GM12878 (cell line): Measurements from ENCODE around the gene FTCDNL1. TPM values are rescaled to one million over a fixed set of nuclear protein-coding genes. Genes with fewer than 3 reads are reported as not detected.

Experiments
- ATAC-seq: fragments of 200-7000 bp; cut with Tn5 transposase; 3 replicates; pipeline ENCODE4 v1.9.1; 2020; ENCODE audit warnings: mild to moderate bottlenecking, moderate library complexity
- BruUV-seq: library from RNA; stranded (reverse); fragments of 400-500 nt; replicated peaks from 2 replicates; lab custom pipeline; 2021; lab: Mats Ljungman, UMichigan
- CTCF ChIA-PET: fragments of 300-600 bp; sonication (Branson Sonifier 250); formaldehyde crosslinking; extraction: SDS; loops from one replicate; lab custom pipeline; 2021; ENCODE audit warnings: inconsistent platforms; lab: Yijun Ruan, JAX
- POLR2A ChIA-PET: fragments of 350-600 bp; formaldehyde crosslinking; extraction: SDS; loops from one replicate; lab custom pipeline; 2021; ENCODE audit warnings: inconsistent platforms; lab: Charles Lee
- RAD21 ChIA-PET: fragments of 300-600 bp; sonication (Branson Sonifier 250); formaldehyde crosslinking; loops from one replicate; lab custom pipeline; 2023; ENCODE audit warnings: antibody characterized with exemption; ENCODE audit not compliant: unreplicated experiment; lab: Charles Lee
- SMC1A ChIA-PET: fragments of 300-600 bp; sonication (Branson Sonifier 250); formaldehyde crosslinking; loops from one replicate; lab custom pipeline; 2023; ENCODE audit not compliant: unreplicated experiment, uncharacterized antibody; lab: Charles Lee
- DNase-seq: peaks from one replicate; pipeline ENCODE4 v3.0.0-alpha.2; 2011; ENCODE audit warnings: low read depth, low spot score
- FAIRE-seq: peaks from 3 replicates; lab custom pipeline; 2011; peaks lifted over from hg19 to GRCh38; lab: Jason Lieb, UNC
- H2AFZ ChIP-seq: 2 replicates; pipeline ENCODE4 v1.6.0; 2011; ENCODE audit warnings: low read depth, low read length, control low read depth; ENCODE audit not compliant: control insufficient read depth
- H3K27ac ChIP-seq: 2 replicates; pipeline ENCODE4 v1.5.1; 2011; ENCODE audit warnings: control low read depth; ENCODE audit not compliant: control insufficient read depth, insufficient read depth
- H3K27me3 ChIP-seq, 2 experiments: replicated peaks in 1 of 2; 2 replicates each; pipeline versions ENCODE4 v1.6.0 to v1.6.1; 2011; ENCODE audit warnings: low read length in 1 of 2; ENCODE audit not compliant: control insufficient read depth in 2 of 2, insufficient read depth in 2 of 2
- H3K36me3 ChIP-seq, 2 experiments: 2 replicates each; pipeline ENCODE4 v1.5.1; 2011; ENCODE audit warnings: low read length in 1 of 2; ENCODE audit not compliant: control insufficient read depth in 2 of 2, insufficient read depth in 2 of 2
- H3K4me1 ChIP-seq: 2 replicates; pipeline ENCODE4 v1.6.1; 2011; ENCODE audit warnings: mild to moderate bottlenecking, low read length, moderate library complexity, mixed read lengths; ENCODE audit not compliant: control insufficient read depth, insufficient read depth
- H3K4me2 ChIP-seq: 2 replicates; pipeline ENCODE4 v1.6.0; 2011; ENCODE audit warnings: control low read depth; ENCODE audit not compliant: control insufficient read depth, insufficient read depth
- H3K4me3 ChIP-seq: fragments of 200-600 bp; sonication (generic); 2 replicates; pipeline ENCODE4 v1.5.1; 2016
- H3K79me2 ChIP-seq: 2 replicates; pipeline ENCODE4 v1.6.0; 2011; ENCODE audit warnings: low read length; ENCODE audit not compliant: control insufficient read depth, insufficient read depth
- H3K9ac ChIP-seq: 2 replicates; pipeline ENCODE4 v1.8.0; 2011; ENCODE audit warnings: low read length, control low read depth, mixed read lengths; ENCODE audit not compliant: control insufficient read depth, insufficient read depth
- H3K9me3 ChIP-seq: replicated peaks from 3 replicates; pipeline ENCODE4 v1.5.1; 2011; ENCODE audit warnings: mild to moderate bottlenecking, low read length; ENCODE audit not compliant: control insufficient read depth, insufficient read depth
- H4K20me1 ChIP-seq: 2 replicates; pipeline ENCODE4 v1.6.0; 2011; ENCODE audit not compliant: control insufficient read depth, insufficient read depth
- BACH1 ChIP-seq: fragments of 450-650 bp; IDR thresholded peaks from 2 replicates; pipeline ENCODE4 v1.6.1; 2017; ENCODE audit warnings: mild to moderate bottlenecking, borderline replicate concordance
- MTA2 ChIP-seq: fragments of 450-650 bp; IDR thresholded peaks from 2 replicates; pipeline ENCODE4 v1.6.1; 2016; ENCODE audit warnings: low read depth, mild to moderate bottlenecking, moderate library complexity
- MYC ChIP-seq: IDR thresholded peaks from 2 replicates; pipeline ENCODE4 v1.6.1; 2011; ENCODE audit warnings: mild to moderate bottlenecking, low read length, moderate library complexity, inconsistent platforms; ENCODE audit not compliant: insufficient read depth, insufficient replicate concordance, insufficient read length, severe bottlenecking
- PML ChIP-seq: IDR thresholded peaks from 2 replicates; pipeline ENCODE4 v1.6.1; 2012; ENCODE audit warnings: low read length, inconsistent platforms
- SMAD5 ChIP-seq: IDR thresholded peaks from 2 replicates; pipeline ENCODE4 v1.6.1; 2016; ENCODE audit warnings: antibody characterized with exemption, low read depth
- SUZ12 ChIP-seq: fragments of 200-600 bp; sonication (generic); IDR thresholded peaks from one replicate; pipeline ENCODE4 v1.6.1; 2018; ENCODE audit warnings: antibody characterized with exemption, mild to moderate bottlenecking; ENCODE audit not compliant: unreplicated experiment
- ZBED1 ChIP-seq: IDR thresholded peaks from 2 replicates; pipeline ENCODE4 v1.6.1; 2016; ENCODE audit warnings: borderline replicate concordance
- ZBTB11 ChIP-seq: fragments of 450-650 bp; formaldehyde crosslinking; IDR thresholded peaks from 2 replicates; pipeline ENCODE4 v1.5.0; 2022; ENCODE audit warnings: mild to moderate bottlenecking, missing genetic modification characterization
- ZBTB33 ChIP-seq: fragments of 450-650 bp; IDR thresholded peaks from 2 replicates; pipeline ENCODE4 v1.6.1; 2017; ENCODE audit warnings: mild to moderate bottlenecking
- WGBS: methylation state at CpG from one replicate; pipeline ENCODE4 v1.1.6; 2016; ENCODE audit warnings: low lambda C conversion rate; ENCODE audit not compliant: insufficient replicate concordance, insufficient coverage; ENCODE audit errors: missing lambda C conversion rate; 5-methylcytosine and 5-hydroxymethylcytosine counted together
- in situ Hi-C: fragments of 300-500 bp; cut with MboI; formaldehyde crosslinking; loops from 9 replicates; pipeline ENCODE4 v1.14.3; 2018; ENCODE audit warnings: mixed read lengths
- intact Hi-C: fragments of 100-400 bp; cut with micrococcal nuclease; formaldehyde crosslinking; loops from one replicate; pipeline ENCODE4 v1.14.2; 2022; ENCODE audit not compliant: unreplicated experiment
- polyA plus RNA-seq, 11 experiments: library from polyadenylated mRNA; depleted of rRNA in 4 of 11; unstranded in 6 of 11; stranded (reverse) in 5 of 11; fragments of >200 nt; fragmentation: Nextera tagmentation in 4 of 11; fragmentation: Illumina TruSeq in 1 of 11; extraction: Ambion mirVana in 4 of 11; extraction: Trizol in 1 of 11; gene quantifications; 1 replicate in 1 of 11; 2 replicates in 10 of 11; pipeline versions ENCODE4 v1.2.1 to v1.2.3, GENCODE V29; 2011 to 2016; ENCODE audit warnings: inconsistent platforms in 2 of 11, missing spikeins in 2 of 11, low read depth in 1 of 11
- total RNA-seq, 4 experiments: library from RNA; depleted of rRNA in 3 of 4; stranded (reverse); fragments of >200 nt in 3 of 4; fragmentation: Illumina TruSeq in 1 of 4; extraction: Trizol in 1 of 4; gene quantifications; 2 replicates each; pipeline versions ENCODE4 v1.2.1 to v1.2.3, GENCODE V29; 2013 to 2021

FTCDNL1 gene
- total and polyA plus RNA-seq, 10 of the 15 experiments (the other 5 are each of a cell fraction or from before 2014, with no cell fraction given), result 0.15 to 3.9 (median 2.0) TPM

GRCh38 chr2:199812493-199812892 lies 38.5 kb downstream of the FTCDNL1 start (continued):
- TF ChIP-seq ZBTB11 (CRISPR knock-in tag), result no peak

DNA sequence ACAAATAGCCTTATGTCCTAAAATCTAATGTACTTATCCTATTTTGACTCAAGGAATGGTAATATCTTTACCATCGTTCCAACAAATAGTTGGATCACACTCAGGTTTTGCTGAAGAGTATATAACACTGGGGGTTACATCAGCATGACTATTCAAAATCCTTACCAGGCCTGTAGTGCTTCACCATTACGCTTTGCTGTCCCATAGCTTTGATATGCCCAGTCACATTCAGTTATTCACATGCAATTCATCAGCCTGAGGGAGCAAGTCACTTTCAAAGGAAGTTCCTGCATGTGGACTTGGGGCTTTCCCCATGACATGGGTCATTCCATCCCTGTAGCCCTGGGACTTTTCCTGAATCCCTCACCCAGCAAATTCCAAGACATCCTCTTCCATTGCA lies 39.6 kb downstream of the FTCDNL1 start:
- WGBS, result 55% methylated on average over 2 of the region's 2 CpGs
- no peak overlapping the region for H3K9ac ChIP-seq
- DNase-seq (no peak), FAIRE-seq (no peak), ATAC-seq (no peak)
- no peaks in the 10 kb centered on the region for H3K9me3 ChIP-seq
- H3K36me3 ChIP-seq, result no peaks in the 10 kb centered on the region
- H4K20me1 ChIP-seq, result no peaks in the 10 kb centered on the region
- no peaks in the 10 kb centered on the region for H3K4me1 ChIP-seq
- ChIA-PET SMC1A (no interaction called here), CTCF (no interaction called here), POLR2A (no interaction called here), RAD21 (no interaction called here)
- in situ Hi-C loops (no loop called here), intact Hi-C loops (no loop called here)
- H3K79me2 ChIP-seq, result no peaks in the 10 kb centered on the region
- no TSS peak for BruUV-seq
- H3K4me3 ChIP-seq, result no peak overlapping the region
- H3K27ac ChIP-seq, result no peak overlapping the region
- TF ChIP-seq PML (no peak), MYC (no peak), SUZ12 (no peak), ZBED1 (no peak), ZBTB33 (no peak), BACH1 (no peak), SMAD5 (no peak), MTA2 (no peak)
- H3K27me3 ChIP-seq, result no peaks in the 10 kb centered on the region
- no peak overlapping the region for H2AFZ ChIP-seq
- H3K4me2 ChIP-seq, result no peak overlapping the region
